Kidney glomerular epithelial cell (primary cell): ENCODE data around the gene IGSF6.
"Not testable (repeated sequence)": the region's sequence is repeated elsewhere in the genome, so short reads cannot be mapped to it uniquely, and the experiment has no call there.

Experiments used
- DNase-seq: peaks from one replicate; lab custom pipeline; 2025; lab: John Stamatoyannopoulos, UW

IGSF6 gene

DNA sequence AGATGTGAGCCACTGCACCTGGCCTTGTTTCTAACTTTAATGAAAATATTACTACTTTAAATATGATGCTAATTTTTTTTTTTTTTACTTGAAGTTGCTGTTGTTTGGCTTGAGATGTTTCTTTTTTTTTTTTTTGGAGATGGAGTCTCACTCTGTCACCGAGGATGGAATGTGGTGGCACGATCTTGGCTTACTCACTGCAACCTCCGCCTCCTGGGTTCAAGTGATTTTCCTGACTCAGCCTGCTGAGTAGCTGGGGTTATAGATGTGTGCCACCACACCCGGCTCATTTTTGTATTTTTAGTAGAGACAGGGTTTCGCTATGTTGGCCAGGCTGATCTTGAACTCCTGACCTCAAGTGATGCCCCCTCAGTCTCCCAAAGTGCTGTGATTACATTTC lies 23.6 kb downstream of the IGSF6 start:
- DNase-seq, result no peak

DNA sequence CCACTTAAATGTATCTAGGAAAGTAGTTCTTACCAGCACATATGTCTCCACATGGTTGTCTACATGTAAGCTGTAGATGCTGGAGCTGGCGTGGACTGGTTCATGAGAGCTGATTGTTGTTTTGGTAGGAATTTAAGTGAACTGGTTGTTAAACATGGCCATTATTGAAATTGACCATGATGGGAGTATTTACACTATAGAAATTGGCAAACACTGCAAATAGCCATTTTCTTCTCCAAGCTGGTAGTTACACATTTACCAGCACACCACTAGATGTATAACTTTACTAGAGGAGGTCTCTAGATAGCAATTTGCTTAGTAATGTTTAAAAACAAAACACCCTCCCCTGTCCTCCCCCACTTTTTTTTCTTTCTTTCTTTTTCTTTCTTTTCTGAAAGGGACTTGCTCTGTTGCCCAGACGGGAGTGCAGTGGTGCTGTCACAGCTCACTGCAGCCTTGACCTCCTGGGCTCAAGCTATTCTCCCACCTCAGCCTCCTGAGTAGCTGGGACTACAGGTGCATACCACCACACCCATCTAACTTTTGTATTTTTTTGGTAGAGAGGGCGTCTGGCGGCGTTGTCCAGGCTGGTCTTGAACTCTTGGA lies 24.2 kb downstream of the IGSF6 start:
- peak; percentile 47 for DNase-seq

DNA sequence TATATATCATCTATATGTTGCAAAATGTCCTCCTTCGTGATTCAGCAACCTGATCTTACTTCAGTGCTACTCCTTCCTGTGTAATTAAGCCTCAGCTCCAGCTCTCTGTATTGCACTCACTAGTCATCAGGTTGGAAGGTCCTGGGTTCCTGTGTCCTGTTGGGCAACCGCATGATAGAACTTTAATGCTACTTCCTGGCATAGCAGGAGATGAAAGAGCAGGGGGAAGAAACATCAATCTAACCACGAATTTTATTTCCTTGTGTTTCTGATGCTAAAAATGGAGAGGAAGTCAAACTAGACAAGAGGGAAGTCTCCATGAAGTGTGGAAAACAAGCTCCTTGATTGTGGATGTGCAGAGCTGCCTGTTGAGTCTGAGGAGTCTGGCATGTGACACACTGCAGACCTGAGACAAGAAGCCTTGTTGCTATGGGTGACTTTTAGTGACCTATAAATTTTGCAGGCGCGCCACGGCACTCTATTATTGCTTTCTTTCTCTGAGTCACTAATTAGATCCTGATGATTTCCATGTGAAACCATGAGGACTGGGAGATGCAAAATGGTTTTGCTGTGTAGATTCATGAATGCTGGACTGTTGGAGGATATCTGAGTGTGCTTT lies 25.6 kb downstream of the IGSF6 start:
- peak; percentile 33 for DNase-seq

DNA sequence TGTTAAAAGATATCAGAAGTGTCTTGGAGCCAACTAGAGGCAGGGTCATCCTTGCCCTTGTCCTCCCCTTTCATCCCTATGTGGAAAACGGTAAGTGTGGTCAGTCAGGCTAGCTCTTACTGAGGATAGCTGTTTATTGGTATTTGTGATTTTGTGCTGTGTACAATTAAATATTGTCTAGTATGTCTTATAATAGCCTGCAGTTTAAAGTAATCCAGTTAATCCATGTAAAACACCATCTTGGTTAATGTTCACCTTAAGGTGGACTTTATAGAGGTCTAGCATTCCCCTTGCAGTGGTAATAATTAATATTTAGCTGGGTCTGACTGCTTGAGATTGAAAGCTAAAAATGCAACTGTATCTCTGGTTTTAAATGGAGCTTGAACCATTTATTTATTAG lies 27.4 kb downstream of the IGSF6 start:
- DNase-seq, result peak; percentile 33

DNA sequence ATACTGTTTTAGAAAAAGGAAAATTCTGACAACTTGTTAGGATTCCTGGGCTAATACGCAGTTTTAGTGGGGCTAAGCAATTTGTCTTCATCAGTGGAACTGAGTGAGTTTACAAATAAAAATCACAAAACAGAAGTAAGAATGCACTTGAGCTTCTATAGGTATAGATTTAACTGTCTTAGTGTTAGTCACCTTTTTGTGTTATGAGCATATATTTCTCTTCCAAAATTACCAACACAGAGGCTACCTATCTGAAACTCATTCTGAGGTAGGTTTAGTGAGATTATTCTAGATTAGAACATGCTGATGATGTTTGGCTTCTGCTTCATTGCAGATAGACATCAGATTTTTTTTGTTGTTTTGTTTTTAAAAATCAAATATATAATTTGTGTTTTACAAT lies 29.9 kb downstream of the IGSF6 start:
- no peak for DNase-seq

DNA sequence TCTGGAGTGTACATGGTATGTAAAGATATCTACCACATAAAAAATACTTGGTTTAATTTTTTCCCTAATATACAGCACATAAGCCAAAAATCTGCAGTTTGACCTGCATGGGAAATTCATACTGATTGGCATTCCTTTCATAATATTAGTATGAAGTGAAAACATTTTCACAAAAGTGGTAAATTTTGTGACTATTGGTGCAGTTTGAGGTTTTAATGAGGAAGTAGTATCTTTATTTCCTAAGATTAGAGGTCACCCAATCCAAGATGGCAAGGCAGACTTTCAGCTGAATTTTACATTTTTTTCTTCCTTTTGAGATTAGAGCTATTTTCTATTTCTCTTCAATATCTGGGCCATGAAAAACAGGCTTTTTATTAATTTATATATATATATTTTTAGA lies 31.8 kb downstream of the IGSF6 start:
- DNase-seq, result no peak

DNA sequence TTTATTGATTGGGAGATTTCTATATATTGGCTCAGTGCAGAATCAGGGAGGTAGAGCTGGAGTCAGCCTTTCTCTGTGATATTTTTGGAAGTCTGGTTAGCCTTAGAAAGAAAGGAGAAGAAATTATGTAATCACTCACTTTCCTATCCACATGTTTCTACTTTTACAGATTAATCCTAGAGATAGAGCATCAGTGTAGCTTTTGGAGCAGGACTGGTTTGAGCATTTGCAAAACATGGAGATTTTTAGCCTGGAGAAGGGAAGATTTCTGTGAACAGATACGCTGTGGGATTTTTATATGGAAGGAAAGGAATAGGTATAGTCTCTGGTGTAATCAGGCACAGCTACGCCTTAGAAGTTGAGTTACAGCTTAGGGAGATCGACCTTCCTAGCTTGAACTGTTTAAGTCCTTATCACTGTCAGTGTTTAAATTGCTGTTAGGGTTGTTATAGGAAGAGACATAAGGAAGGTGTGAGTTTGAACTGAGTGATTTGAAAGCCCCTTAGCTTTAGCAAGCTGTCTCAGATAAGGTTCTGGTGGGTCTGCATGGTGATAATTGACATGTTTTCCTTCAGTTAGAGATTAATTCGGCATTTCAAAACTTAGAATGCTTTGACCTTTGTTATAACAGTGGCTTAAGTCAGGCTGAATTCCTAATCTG lies 32.5 kb downstream of the IGSF6 start:
- DNase-seq, result no peak

DNA sequence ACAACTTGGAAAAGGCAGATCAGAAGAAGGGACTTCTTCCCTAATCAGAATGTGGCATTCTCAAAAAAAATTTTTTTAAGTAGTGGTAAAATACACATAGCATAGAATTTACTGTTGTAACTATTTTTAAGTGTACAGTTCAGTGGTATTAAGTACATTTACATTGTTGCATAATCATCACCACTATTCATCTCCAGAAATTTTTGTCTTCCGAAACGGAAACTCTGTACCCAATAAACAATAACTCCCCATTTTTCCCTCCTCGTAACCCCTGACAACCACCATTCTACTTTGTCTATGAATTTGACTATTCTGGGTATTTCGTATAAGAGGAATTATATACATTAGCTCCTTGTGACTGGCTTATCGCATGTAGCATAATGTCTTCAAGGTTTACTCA lies 34.1 kb downstream of the IGSF6 start:
- DNase-seq, result no peak

DNA sequence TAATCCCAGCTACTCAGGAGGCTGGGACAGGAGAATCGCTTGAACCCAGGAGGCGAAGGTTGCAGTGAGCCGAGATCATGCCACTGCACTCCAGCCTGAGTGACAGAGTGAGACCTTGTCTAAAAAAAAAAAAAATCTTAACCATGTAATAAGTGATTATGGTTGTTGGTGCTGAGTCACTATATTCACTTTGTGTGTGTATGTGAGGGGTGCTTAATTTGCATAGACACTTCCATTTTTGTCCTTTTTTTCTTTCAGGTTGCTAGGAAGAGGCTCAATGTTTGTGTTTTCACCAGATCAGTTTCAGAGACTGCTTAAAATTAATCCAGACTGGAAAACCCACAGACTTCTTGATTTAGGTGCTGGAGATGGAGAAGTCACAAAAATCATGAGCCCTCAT lies 34.8 kb downstream of the IGSF6 start:
- DNase-seq, result no peak

DNA sequence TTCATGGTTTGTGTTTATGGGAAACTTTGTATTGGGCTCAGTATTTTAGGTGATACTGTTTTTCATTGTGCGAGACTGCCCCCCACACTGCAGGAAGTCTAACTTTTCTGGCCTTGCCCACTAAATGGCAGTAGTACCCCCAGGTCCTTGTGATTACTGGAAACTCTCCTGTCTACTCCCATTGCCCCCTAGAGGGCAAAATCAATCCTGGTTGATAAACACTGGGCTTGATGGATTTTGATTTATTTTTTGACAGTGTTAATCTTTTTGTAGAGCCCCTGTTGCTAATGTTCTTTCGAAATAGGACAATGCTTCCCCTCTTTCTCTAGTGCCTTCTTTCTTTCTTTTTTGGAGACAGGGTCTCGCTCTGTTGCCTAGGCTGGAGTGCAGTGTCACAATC lies 37.5 kb downstream of the IGSF6 start:
- DNase-seq, result no peak

DNA sequence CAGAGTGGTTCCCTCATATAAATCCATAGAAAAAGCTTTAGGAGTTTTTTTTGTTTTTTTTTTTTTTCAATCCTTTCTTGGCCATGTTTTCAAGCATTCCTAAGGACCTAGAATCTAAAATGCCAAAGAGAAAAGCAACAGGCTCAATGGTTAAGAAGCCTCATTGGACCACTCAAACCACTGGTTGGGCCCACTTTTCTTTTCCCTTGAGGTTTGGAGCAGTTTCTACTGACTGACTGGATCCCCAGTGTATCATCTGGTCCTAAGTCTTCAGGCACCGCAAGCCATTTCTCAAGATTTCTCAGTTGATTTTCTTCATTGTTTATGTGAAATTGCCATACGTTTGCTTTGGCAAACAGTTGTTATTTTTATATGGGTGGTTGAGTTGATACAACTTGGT lies 38.6 kb downstream of the IGSF6 start:
- DNase-seq, result no peak

DNA sequence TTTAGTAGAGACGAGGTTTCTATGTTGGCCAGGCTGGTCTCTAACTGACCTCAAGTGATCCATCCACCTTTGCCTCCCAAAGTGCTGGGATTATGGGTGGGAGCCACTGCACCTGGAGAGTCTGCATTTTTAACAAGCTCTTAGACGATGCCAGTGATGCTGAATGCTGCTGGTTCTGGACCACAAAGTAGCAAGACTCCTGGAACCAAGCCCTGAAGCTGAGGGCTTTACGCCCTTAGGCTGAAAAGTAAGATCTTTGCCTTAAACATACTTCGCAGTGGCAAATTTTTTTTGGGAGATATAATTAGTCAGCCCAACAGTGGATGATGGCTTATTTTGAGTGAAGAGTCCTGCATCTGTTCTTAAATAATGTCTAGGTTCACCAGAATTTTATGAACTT lies 39.0 kb downstream of the IGSF6 start:
- no peak for DNase-seq

DNA sequence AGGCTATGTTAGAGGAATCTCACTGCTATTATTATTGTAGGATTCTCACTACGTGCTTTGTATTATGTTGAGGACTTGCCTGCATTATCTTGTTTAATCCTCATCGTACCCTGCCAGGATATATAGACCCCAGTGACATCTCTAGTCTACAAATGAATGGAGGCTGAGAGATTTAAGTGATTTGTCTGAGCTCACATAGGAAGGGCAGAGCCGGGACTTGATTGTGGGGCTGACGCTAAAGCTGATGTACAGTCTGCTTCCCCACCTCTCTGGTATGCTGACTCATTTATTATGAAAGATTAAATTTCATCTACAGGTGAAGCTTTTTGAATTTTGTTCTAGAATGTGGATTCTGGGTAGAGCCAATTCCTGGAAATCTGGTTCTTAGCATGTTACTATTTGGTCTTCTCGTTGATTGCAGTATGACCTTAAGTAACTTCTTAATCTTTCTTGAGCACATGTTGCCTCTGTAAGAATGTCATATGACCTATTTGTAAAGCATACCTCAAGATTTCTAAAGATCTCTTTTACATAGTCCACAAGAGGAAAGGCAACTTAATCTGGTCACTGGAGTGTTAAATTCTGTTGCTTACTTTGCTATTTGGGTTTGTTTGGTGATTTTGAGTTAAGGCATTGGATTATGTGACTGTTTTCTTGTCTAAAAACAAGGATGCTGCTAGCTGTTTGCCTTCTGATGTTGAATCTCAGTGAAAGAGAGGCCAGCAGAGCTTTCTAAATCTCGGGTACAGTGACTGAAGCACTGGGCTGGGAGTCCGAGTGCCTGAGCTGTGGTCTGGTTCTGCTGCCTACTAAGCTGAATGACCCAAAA lies 40.6 kb downstream of the IGSF6 start:
- no peak for DNase-seq

DNA sequence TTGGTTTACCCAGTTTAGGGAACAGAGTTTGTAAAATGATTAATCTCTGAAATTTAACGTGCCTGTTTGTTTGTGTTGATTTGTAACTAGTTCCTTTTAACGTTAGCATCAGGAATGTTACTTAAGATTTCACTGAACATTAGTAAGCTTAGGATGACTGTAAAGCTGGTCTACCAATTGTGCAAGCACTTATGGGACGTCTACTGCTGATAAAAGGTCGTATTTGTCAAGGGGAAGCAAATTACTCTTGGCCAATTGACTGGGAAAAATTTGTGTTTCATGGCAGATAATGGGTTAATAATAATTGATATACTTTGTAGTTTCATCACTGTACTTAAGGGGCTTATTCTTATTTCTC lies 41.2 kb downstream of the IGSF6 start:
- DNase-seq, result no peak

DNA sequence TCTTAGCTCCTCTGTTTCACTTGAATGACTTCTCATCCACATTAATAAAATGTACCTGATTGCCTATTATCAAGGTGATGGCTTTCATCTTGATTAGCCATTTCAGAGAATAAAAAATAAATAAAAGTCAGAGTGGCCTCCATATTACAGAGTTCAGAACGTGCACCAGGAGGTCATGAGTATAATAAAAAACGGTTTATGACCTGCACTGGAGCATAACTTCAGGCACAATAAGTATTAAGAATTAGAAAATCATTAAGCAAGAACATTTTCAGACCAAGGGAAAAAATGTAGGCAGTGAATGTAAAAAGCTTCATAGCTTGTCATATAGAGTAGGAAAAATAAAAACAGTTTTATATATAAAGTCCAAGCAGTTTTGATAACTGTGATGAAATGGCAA lies 41.6 kb downstream of the IGSF6 start:
- no peak for DNase-seq

DNA sequence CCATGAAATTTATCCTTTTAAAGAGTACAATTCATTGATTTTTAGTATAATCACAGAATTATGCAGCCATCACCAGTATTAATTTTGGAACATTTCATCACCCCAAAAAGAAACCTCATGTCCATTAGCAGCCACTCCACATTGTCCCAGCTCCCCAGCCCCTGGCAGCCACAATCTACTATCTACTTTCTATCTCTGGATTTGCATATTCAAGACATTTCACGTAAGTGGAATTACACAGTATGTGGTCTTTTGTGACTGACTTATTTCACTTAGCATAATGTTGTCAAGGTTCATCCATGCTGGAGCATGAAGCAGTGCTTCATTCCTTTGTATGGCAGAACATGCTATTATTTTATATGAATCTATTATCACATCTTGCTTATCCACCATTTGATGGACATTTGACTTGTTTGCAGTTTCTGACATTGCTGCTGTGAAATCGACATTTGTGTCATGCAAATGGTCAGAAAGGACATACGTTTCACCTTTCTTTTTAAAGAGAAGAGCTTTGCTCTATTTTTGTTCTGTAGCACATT lies 42.3 kb downstream of the IGSF6 start:
- no peak for DNase-seq

DNA sequence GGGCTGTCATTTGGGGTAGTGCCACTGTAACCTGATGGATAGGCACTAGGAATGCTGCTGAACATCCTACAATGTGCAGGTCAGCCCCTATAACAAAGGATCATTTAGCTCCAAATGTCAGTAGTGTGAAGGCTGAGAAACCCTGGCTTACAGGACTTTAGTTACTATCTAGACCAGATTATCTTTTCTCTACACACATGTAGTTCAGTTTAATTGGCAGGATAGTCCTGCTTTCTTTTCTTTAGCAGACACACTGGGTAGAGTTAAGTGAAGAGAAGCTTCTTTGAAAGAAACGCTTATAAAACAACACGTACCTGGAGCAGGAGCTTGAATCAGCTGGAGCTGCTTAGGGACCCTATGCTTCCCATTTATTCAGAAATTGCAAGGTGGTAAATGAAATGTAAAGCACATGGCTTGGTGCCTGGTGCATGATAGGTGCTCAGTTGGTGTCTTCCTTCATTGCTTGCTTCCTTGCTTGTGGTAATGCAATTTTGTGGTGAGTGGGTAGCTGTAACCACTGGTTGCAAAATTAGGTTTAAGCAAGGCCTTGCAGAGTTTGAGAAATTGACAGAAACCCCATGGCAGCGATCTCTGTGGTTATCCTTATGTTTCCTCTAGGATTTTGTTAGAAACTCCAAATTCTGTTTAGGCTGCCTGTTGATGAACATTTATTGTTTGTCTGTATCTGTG lies 43.6 kb downstream of the IGSF6 start:
- no peak for DNase-seq

DNA sequence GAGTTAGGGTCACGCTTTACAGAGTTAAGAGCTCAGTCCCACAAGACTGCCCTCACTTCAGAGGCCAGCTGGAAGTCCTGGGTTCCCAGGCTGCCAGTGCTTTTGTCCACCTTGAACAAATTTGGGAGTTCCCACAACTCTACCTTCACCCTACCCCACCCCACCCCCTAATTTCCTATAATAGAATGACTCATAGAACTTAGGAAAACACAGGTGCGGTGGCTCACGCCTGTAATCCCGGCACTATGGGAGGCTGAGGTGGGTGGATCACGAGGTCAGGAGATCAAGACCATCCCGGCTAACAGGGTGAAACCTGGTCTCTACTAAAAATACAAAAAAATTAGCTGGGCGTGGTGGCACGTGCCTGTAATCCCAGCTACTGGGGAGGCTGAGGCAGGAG lies 46.6 kb downstream of the IGSF6 start:
- DNase-seq, result not testable (repeated sequence)

DNA sequence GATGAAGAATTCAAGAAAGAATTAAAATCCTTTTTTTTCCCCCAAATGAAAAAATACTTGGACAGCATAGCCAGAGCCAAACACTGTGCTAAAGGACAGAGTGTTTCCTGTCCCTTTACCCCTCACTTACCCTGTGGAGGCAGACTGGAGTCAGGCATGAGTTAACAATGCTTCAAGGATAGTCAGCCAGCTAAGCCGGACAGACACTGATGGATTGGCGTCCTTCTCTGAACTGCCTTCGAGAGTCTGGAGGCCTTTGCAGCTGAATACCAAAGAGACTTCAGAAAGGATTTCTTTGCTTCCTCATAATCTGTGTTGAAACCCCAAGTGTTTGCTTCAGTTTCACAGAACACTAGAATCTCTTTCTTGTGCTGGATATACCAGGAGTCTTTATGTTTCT lies 48.5 kb downstream of the IGSF6 start:
- peak; percentile 50 for DNase-seq

DNA sequence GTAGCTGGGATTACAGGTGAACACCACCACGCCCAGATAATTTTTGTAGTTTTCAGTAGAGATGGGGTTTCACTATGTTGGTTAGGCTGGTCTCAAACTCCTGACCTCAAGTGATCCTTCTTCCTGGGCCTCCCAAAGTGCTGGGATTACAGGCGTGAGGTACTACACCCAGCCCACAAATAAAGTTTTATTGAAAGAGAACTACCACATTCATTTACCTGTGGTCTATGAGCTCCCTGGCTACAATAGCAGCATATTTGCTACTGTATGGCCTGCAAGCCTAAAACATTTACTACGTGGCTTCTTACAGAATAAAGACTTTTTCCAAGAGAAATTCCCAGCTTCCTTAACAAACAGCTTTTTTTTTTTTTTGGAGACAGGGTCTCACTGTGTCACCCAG lies 49.6 kb downstream of the IGSF6 start:
- no peak for DNase-seq

DNA sequence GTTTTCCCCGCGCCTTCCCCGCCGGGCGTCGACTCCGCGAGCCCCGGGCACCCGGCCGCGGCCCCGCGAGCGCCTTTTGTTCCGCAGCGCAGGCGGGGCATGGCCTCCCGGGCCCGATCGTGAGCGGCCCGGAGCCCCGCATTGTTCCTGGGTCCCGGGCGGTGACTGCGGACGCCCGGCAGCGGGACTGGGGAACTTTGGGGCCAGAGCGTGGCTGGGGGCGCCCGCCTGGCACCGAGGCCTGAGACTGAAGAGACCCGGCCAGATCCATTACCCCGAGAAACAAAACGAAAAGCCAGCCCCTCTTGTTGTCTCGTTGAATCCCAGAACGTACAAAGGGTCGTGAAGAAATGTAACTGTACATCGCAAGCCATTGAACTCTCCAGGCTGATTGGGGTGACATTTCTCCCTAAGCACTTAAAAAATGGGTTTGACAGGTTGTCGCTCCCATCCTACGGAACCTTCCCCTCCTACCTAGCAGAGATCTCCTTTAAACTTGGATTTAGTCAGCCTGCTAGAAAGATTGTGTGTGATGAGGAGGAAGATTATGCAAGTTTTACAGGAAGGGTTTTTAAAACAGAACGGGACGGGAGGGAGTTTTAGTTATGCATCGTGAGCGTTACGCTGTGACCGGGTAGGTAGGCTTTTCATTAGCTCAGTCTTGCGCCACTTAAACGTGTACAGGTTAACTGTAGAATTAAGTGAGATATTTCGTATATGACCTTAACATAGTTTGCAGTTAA lies 52.2 kb downstream of the IGSF6 start:
- peak; percentile 31 for DNase-seq
